SK-N-SH treated with all-trans-retinoic acid at 6 μM for 48 hours (cell line): ENCODE data around the gene SLC39A10.

Experiments used
- ATAC-seq: fragments of 200-7000 bp; cut with Tn5 transposase; 3 replicates; pipeline ENCODE4 v1.9.1; 2020; ENCODE audit warnings: mild to moderate bottlenecking, moderate library complexity
- ARNTL ChIP-seq: fragments of 450-650 bp; formaldehyde crosslinking; IDR thresholded peaks from 2 replicates; pipeline ENCODE4 v1.5.0; 2020; ENCODE audit warnings: low read depth, mild to moderate bottlenecking, moderate library complexity, borderline replicate concordance
- BACH2 ChIP-seq: fragments of 250-450 bp; sonication (Bioruptor Pico); IDR thresholded peaks from 2 replicates; pipeline ENCODE4 v1.9.0; 2021; ENCODE audit warnings: mild to moderate bottlenecking, borderline replicate concordance
- CSDC2 ChIP-seq: fragments of 250-450 bp; sonication (Bioruptor Pico); IDR thresholded peaks from 2 replicates; pipeline ENCODE4 v1.5.0; 2020; ENCODE audit warnings: mild to moderate bottlenecking, moderate library complexity
- ESRRG ChIP-seq: fragments of 250-450 bp; sonication (Bioruptor Pico); IDR thresholded peaks from 2 replicates; pipeline ENCODE4 v1.6.1; 2021; ENCODE audit warnings: mild to moderate bottlenecking
- GLIS3 ChIP-seq: fragments of 250-450 bp; sonication (Bioruptor Pico); IDR thresholded peaks from 2 replicates; pipeline ENCODE4 v1.5.0; 2020; ENCODE audit warnings: mild to moderate bottlenecking, moderate library complexity
- ISL1 ChIP-seq: fragments of 250-450 bp; sonication (Bioruptor Pico); IDR thresholded peaks from 2 replicates; pipeline ENCODE4 v2.1.2; 2022; ENCODE audit warnings: mild to moderate bottlenecking, moderate library complexity
- OSR1 ChIP-seq: fragments of 250-450 bp; sonication (Bioruptor Pico); IDR thresholded peaks from 2 replicates; pipeline ENCODE4 v1.8.0; 2022; ENCODE audit warnings: moderate library complexity, mild to moderate bottlenecking, inconsistent platforms
- PATZ1 ChIP-seq: fragments of 250-450 bp; sonication (Bioruptor Pico); IDR thresholded peaks from 2 replicates; pipeline ENCODE4 v1.8.0; 2020; ENCODE audit warnings: mild to moderate bottlenecking, moderate library complexity, borderline replicate concordance
- POU6F1 ChIP-seq: fragments of 250-450 bp; sonication (Bioruptor Pico); IDR thresholded peaks from 2 replicates; pipeline ENCODE4 v1.8.0; 2021; ENCODE audit warnings: low read depth, mild to moderate bottlenecking, moderate library complexity, borderline replicate concordance
- PPARA ChIP-seq: fragments of 250-450 bp; sonication (Bioruptor Pico); IDR thresholded peaks from 2 replicates; pipeline ENCODE4 v1.5.0; 2020; ENCODE audit warnings: mild to moderate bottlenecking, borderline replicate concordance
- RARB ChIP-seq: fragments of 250-450 bp; sonication (Bioruptor Pico); IDR thresholded peaks from 2 replicates; pipeline ENCODE4 v1.8.0; 2021; ENCODE audit warnings: mild to moderate bottlenecking, moderate library complexity
- SNAI2 ChIP-seq: fragments of 250-450 bp; sonication (Bioruptor Pico); IDR thresholded peaks from 2 replicates; pipeline ENCODE4 v1.5.0; 2020; ENCODE audit warnings: mild to moderate bottlenecking, moderate library complexity
- TCF4 ChIP-seq: fragments of 250-450 bp; sonication (Bioruptor Pico); IDR thresholded peaks from 2 replicates; pipeline ENCODE4 v1.8.0; 2021; ENCODE audit warnings: mild to moderate bottlenecking, moderate library complexity, borderline replicate concordance
- TOX ChIP-seq: fragments of 250-450 bp; sonication (Bioruptor Pico); IDR thresholded peaks from 2 replicates; pipeline ENCODE4 v1.8.0; 2021; ENCODE audit warnings: mild to moderate bottlenecking, moderate library complexity, borderline replicate concordance
- TSHZ2 ChIP-seq: fragments of 250-450 bp; sonication (Bioruptor Pico); IDR thresholded peaks from 2 replicates; pipeline ENCODE4 v1.5.0; 2020; ENCODE audit warnings: mild to moderate bottlenecking, moderate library complexity
- ZC3H10 ChIP-seq: fragments of 250-450 bp; sonication (Bioruptor Pico); IDR thresholded peaks from 2 replicates; pipeline ENCODE4 v1.5.1; 2021; ENCODE audit warnings: mild to moderate bottlenecking, moderate library complexity
- ZFP3 ChIP-seq: fragments of 250-450 bp; sonication (Bioruptor Pico); IDR thresholded peaks from 2 replicates; pipeline ENCODE4 v1.5.0; 2020; ENCODE audit warnings: mild to moderate bottlenecking, moderate library complexity
- ZFP30 ChIP-seq: fragments of 450-650 bp; formaldehyde crosslinking; IDR thresholded peaks from 2 replicates; pipeline ENCODE4 v1.5.0; 2022; ENCODE audit warnings: mild to moderate bottlenecking, moderate library complexity
- ZNF565 ChIP-seq: fragments of 450-650 bp; formaldehyde crosslinking; conservative IDR thresholded peaks from 2 replicates; pipeline ENCODE4 v1.5.0; 2020; ENCODE audit warnings: low read depth, mild to moderate bottlenecking, moderate library complexity
- ZNF8 ChIP-seq: fragments of 450-650 bp; formaldehyde crosslinking; IDR thresholded peaks from 2 replicates; pipeline ENCODE4 v1.5.0; 2020; ENCODE audit warnings: mild to moderate bottlenecking, moderate library complexity
- TF ChIP-seq, protein P1 (sequence below): fragments of 250-450 bp; sonication (Bioruptor Pico); IDR thresholded peaks from 2 replicates; pipeline ENCODE4 v1.5.1; 2021; ENCODE audit warnings: mild to moderate bottlenecking, moderate library complexity
- TF ChIP-seq, protein P2 (sequence below): fragments of 250-450 bp; sonication (Bioruptor Pico); IDR thresholded peaks from 2 replicates; pipeline ENCODE4 v1.5.1; 2020; ENCODE audit warnings: low read depth, mild to moderate bottlenecking, moderate library complexity

SLC39A10 gene

GRCh38 chr2:195648787-195649186 lies 8.2 kb upstream of the SLC39A10 start:
- TF ChIP-seq TCF4 (CRISPR knock-in tag) (no peak), TOX (CRISPR knock-in tag) (no peak), POU6F1 (CRISPR knock-in tag) (no peak), ZNF565 (CRISPR knock-in tag) (no peak), ZFP3 (CRISPR knock-in tag) (no peak), PPARA (no peak), ISL1 (CRISPR knock-in tag) (no peak), ZC3H10 (no peak), GLIS3 (CRISPR knock-in tag) (no peak), ARNTL (no peak), ESRRG (no peak), ZFP30 (no peak), RARB (CRISPR knock-in tag) (no peak), PATZ1 (no peak), ZNF8 (CRISPR knock-in tag) (no peak), SNAI2 (no peak), TSHZ2 (CRISPR knock-in tag) (no peak)
- TF ChIP-seq, protein P1, sequence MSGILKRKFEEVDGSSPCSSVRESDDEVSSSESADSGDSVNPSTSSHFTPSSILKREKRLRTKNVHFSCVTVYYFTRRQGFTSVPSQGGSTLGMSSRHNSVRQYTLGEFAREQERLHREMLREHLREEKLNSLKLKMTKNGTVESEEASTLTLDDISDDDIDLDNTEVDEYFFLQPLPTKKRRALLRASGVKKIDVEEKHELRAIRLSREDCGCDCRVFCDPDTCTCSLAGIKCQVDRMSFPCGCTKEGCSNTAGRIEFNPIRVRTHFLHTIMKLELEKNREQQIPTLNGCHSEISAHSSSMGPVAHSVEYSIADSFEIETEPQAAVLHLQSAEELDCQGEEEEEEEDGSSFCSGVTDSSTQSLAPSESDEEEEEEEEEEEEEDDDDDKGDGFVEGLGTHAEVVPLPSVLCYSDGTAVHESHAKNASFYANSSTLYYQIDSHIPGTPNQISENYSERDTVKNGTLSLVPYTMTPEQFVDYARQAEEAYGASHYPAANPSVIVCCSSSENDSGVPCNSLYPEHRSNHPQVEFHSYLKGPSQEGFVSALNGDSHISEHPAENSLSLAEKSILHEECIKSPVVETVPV (CRISPR knock-in tag), result no peak
- TF ChIP-seq, protein P2, sequence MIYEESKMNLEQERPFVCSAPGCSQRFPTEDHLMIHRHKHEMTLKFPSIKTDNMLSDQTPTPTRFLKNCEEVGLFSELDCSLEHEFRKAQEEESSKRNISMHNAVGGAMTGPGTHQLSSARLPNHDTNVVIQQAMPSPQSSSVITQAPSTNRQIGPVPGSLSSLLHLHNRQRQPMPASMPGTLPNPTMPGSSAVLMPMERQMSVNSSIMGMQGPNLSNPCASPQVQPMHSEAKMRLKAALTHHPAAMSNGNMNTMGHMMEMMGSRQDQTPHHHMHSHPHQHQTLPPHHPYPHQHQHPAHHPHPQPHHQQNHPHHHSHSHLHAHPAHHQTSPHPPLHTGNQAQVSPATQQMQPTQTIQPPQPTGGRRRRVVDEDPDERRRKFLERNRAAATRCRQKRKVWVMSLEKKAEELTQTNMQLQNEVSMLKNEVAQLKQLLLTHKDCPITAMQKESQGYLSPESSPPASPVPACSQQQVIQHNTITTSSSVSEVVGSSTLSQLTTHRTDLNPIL (CRISPR knock-in tag), result no peak
- ATAC-seq, result no peak

DNA sequence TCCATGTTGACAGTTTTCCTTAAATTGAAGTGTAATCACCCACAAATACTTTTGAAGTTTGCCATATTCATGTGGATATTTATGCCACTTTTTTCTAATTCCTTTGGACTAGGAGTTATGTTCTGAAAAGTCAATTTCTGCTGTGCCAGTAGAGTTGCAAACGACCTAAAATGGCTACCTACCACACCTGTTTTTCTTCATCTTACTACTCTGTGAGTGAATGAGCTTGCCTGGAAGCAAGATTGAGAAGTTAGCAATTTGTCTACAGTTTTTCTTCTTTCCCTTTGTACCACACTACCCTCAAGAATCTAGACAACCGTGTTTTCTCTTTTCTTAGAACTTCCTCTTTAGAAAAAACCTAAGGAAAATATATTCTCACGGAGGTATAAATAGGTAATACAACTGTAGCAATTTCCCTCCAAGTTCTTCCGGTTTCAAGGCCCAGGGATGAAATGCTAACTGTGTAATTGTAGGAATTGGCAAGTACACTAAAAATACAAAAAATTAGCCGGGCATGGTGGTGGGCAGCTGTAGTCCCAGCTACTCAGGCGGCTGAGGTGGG lies 7.3 kb upstream of the SLC39A10 start:
- no peak for TF ChIP-seq OSR1 (CRISPR knock-in tag)
- TF ChIP-seq PATZ1, result no peak
- TF ChIP-seq BACH2, result no peak
- TF ChIP-seq TCF4 (CRISPR knock-in tag), result no peak
- no peak for TF ChIP-seq ZC3H10
- no peak for TF ChIP-seq TOX (CRISPR knock-in tag)
- no peak for TF ChIP-seq RARB (CRISPR knock-in tag)
- TF ChIP-seq, protein P1 (CRISPR knock-in tag), result no peak
- TF ChIP-seq ZFP30, result no peak
- TF ChIP-seq ISL1 (CRISPR knock-in tag), result no peak
- no peak for TF ChIP-seq ARNTL
- no peak for TF ChIP-seq ZNF8 (CRISPR knock-in tag)
- no peak for TF ChIP-seq CSDC2
- TF ChIP-seq ZFP3 (CRISPR knock-in tag), result no peak
- TF ChIP-seq, protein P2 (CRISPR knock-in tag), result no peak
- TF ChIP-seq, all 23 proteins: peak for 0
- no peak for ATAC-seq
